LoVo (cell line): ENCODE results near the gene STARD7.

Experiments
- DNase-seq: peaks from one replicate; pipeline ENCODE4 v3.0.0-alpha.2; 2016; ENCODE audit warnings: low spot score

STARD7 gene

GRCh38 chr2:96197546-96198255, 10.9 kb downstream of the STARD7 start:
- no peak for DNase-seq

GRCh38 chr2:96195410-96196066, 13.1 kb downstream of the STARD7 start:
- DNase-seq: no peak

GRCh38 chr2:96191937-96192670, 16.5 kb downstream of the STARD7 start:
- DNase-seq: no peak

- no peak for DNase-seq
Measured at GRCh38 chr2:96188821-96189526, 19.7 kb downstream of the STARD7 start.

GRCh38 chr2:96186562-96186961, 22.1 kb downstream of the STARD7 start:
- DNase-seq: no peak

- DNase-seq: no peak
Measured at GRCh38 chr2:96185516-96185915, 23.1 kb downstream of the STARD7 start.

GRCh38 chr2:96184989-96185388, 23.6 kb downstream of the STARD7 start:
- no peak for DNase-seq

- DNase-seq: no peak
Measured at GRCh38 chr2:96184188-96184587, 24.4 kb downstream of the STARD7 start.

GRCh38 chr2:96181529-96181928, 27.1 kb downstream of the STARD7 start:
- no peak for DNase-seq

DNA sequence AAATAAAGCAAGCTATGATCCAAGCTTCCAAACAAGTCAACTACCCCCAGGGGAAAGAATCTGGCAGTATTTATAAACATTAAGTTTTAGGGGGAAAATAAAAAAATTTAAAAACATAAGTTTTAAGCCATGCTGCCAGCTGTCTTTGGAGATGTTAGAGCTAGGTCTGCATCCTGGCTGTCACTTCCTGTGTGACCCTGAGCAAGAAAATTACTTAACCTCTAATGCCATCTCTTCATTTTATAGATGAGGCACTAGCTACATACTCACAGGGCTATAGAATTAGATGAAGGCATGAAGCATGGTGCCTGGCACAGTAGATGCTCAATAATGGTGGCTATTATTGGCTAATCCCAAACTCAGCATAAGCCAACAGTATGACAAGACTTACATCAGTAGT, 28.1 kb downstream of the STARD7 start:
- DNase-seq: no peak

GRCh38 chr2:96180002-96180401, 28.6 kb downstream of the STARD7 start:
- no peak for DNase-seq

DNA sequence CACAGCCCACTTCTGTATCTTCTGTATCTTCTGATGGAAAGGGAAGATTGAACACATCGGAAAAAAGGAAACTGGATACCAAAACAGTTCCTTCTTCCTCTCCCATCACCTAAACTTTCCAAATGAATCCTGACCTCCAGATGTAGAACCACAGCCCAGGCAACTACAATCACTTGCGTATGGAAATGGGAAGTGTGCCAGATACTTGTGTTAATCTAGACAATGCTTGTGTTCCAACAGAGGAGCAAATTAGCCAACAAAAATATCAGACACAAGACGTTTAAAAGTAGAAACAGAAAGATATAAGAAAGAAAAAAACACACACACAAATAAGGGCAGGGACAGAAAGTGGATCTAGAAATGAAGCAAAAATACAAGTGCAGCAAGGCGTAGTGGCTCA, 32.0 kb downstream of the STARD7 start:
- DNase-seq: no peak

- DNase-seq: no peak
Measured at GRCh38 chr2:96175951-96176350, 32.7 kb downstream of the STARD7 start.

- DNase-seq: peak; percentile 60
Measured at GRCh38 chr2:96174251-96175144, 34.1 kb downstream of the STARD7 start.

DNA sequence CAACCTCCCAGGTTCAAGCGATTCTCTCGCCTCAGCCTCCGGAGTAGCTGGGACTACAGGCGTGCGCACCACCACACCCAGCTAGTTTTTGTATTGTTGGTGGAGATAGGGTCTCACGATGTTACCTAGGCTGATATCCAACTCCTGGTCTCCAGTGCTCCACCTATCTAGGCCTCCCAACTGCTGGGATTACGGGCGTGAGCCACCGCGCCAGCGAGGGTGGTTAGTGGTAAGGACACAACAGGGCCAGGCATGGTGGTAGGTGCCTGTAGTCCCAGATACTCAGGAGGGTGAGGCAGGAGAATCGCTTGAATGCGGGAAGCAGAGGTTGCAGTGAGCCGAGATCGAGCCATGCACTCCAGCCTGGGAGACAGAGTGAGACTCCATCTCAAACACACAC, 36.8 kb downstream of the STARD7 start:
- DNase-seq: no peak

GRCh38 chr2:96170626-96171025, 38.0 kb downstream of the STARD7 start:
- no peak for DNase-seq

DNA sequence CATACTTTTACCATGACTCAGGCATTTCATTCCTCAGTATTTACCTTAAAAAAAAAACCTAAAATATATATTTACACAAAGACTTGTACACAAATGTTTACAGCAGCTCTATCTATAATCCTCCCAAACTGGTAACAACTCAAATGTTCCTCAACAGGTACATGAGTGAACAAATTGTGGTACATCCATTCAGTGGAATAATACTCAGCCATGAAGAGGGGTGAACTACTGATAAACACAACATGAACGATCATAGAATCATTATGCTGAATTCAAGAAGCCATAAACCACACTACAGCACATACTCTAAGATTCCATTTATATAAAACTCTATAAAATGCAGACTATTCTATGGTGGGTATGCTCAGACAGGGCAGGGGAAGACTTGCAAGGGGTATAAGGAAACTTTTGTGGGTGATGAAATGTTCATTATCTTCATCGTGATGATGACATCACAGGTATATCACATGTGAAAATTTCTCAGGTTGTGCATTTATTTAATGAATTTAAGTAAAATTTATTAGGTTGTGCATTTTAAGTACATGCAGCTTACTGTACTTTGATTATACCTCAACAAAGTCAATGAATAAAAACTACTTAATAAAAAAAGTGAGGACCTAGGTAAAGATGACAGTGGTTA, 38.6 kb downstream of the STARD7 start:
- no peak for DNase-seq

- no peak for DNase-seq
Measured at GRCh38 chr2:96167407-96168013, 41.1 kb downstream of the STARD7 start.

- DNase-seq: no peak
Measured at GRCh38 chr2:96164459-96165184, 44.0 kb downstream of the STARD7 start.
